COR-L47 (cell line): ENCODE results near the gene SUFU.
"Not testable (repeated sequence)": the region's sequence is repeated elsewhere in the genome, so short reads cannot be mapped to it uniquely, and the experiment has no call there.

Experiments
- DNase-seq: peaks from one replicate; lab custom pipeline; 2025; lab: John Stamatoyannopoulos, UW

The SUFU gene

DNA sequence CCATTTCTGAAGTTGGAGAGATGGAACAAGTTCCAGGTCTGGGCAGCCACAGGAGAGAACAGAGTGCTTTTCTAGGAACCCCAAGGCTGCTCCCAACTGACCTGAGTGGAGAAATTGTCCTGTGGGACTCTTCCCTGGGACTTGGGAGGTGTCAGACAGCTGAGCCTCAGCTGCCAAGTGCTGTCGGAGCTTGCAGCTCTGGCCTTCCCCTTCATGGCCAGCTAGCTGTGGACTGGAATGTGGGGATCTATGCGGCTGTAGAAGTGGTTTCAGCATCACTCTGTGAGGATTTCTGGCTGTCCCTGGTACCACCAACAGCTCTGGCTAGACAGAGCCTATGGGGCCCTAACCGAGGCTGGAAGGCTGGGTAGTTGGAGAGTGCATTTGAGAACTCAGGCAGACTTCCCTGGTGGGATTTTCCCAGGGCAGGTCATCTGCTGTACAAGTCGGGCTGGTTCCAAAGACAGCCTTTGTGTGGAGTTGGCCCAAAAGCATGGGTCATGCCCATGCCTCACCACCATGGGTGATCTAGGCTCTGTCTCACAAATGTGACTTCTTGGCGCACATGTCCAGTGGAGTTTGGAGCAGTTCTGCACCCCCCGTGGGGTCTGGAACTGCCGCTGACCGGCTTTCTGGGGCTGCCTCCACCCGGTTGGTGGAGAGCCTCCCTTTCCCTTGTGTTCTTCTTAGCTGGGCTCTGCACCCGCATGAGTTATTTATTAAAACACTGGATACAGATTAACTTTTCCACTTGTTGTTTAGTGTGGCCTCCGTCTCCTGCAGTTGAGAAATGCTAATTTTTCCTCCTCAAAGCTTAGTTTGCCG lies 10.9 kb downstream of the SUFU start:
- DNase-seq, result no peak

DNA sequence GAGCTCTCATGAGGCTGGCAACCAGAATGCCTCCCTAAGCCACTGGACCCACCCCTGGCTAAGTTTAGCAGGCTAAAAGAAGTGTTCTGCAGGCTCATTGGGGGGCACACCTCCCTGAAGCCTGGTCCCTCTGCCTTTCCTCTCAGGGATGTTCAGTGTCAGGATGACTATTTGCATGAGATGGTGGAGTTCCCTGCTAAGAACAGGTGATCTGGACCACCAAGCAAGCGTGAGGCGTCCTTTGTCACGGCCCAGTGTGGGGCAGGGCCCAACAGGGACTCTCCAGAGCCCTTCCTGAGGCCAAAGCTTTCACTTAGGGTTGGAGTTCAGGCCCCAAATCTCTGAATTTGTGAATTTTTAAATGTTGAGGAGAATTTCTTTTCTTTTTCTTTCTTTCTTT lies 12.0 kb downstream of the SUFU start:
- DNase-seq, result no peak

DNA sequence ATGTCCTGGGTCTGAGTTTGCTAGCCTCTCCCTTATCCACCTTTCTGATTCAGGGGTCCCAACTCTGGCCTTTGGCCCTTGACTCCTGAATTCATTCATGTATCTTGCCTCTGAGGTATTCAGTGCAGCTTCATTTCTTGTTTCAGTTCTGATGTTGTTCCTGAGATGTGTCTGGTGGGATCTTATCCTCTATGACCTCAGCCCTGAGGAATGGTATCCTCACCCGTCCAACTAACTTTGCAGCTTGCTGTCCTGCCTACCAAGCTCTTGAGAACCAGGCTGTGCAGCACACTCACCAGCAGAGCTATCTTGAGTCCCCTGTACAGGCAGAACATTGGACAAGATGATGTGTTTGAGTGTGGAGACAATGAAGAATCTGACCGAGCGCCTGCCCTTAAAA lies 13.8 kb downstream of the SUFU start:
- no peak for DNase-seq

DNA sequence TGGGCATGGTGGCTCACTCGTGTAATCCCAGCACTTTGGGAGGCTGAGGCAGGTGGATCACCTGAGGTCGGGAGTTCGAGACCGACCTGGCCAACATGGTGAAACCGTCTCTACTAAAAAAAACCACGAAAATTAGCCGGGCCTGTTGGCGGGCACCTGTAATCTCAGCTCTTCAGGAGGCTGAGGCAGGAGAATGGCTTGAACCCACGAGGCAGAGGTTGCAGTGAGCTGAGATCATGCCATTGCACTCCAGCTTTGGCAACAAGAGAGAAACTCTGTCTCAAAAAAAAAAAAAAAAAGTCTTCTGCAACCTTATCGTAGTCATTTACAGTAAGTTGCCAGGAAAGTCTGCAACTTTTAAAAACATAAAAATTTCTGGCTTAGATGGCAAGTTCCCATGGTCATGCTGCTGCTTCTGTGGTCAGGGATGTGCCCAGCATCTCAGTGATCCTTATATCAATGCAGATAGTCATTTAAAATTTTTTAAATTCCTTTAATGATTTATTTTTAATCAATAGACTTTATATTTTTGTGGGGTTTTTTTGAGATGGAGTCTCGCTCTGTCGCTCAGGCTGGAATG lies 15.6 kb downstream of the SUFU start:
- DNase-seq, result no peak

DNA sequence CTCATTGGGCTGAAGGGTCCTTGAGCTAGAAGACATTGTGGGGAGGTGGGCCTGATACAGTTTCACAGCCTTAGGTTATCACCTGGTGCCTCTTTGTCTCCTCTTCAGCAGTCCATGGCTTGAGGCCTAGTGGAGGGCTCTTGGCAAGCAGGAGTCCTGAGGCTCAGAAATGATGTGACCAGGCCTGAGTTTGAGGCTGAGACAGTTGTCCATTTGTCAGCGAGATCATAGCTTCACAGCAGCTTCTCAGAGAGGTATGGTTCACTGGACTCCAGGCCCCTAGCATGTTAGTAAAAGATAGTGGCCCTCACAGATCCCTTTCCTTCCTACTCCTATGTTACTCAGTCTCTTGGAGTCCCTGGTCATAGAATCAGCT lies 19.1 kb downstream of the SUFU start:
- no peak for DNase-seq

DNA sequence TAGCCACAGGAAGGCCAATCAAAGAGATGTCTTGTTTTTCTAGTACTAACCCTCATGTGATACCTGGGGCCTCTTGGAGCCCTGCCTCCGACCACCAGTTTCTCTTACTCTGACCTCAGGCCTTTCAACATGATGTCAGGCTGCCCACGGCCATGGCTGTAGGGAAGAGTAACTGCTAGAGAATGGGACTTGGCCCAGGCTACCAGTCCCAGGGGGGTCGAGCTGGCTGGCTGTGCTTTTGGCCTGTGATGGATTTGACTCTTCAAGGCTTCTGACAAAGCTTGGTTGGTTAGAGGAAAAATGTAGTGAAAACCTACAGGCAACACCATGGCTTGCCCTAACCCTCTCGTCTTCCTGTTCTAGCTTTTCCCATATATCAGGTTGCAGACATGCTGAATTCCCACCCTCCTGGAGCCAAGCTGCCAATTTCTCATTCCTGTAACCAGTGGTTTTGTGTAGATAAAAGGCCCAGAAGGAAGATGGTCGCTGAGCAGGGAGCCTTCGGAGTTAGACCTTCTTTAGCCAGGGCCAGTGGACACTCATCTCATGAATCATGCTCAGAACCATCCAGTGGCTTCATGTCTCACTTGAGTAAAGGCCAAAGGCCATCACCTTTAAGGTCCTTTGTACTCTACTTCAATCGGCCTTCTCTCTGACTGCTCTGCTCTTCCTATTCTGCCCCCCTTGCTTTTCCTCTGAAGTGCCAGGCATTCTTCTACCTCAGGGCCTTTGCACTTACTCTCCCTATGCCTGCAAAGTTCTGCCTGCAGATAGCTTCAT lies 19.7 kb downstream of the SUFU start:
- no peak for DNase-seq

DNA sequence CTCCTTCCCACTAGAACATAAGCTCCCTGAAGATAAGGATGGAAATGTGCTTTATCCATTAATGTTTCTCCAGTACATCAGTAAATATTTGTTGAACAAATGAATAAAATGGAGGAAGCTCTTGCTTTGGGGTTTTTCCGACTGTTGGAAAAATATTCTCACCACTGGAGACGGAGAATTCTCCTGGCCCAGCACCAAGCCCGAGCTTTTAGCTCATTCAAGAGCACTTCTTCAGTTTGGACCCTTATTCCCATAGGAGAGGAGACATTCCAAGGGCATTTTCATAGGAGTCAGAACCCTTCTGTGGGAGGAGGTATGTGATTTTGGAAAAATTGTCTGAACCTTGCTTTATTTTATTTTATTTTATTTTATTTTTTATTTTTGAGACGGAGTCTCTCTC lies 21.0 kb downstream of the SUFU start:
- DNase-seq, result no peak

DNA sequence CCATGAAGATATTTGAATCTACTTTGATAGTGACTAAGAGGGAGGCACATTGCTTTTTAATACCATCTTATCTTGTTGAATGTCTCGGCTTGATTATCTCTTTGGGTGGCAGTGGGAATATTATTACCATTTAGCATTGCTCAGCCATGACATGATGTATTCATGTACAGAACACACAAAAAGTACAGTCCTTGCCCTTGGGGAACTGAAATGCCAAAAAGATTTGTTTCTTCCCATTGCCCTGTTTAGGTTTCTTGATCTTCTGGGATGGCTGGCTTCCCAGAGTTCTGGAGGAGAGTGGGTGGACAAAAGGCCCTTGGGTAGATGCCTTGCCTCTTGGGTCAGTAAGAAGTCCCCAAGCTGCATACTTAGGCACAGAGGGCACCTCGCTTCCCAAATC lies 23.8 kb downstream of the SUFU start:
- DNase-seq, result no peak

DNA sequence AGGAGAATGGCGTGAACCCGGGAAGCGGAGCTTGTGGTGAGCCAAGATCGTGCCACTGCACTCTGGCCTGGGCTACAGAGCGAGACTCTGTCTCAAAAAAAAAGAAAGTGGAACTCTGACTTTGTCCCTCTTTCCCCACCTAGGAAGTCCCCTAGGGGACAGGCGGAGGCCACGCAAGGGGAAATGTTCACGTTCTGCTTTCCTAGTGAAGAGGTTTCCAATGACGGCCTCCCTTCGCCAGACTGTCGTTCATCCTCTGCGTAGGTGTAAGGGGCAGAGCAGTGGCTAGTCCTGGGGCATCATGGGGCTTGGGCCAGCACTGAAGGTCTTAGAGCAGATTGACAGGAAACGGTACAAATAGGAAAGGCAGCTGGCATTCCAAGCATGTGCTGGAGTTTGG lies 30.6 kb downstream of the SUFU start:
- no peak for DNase-seq

DNA sequence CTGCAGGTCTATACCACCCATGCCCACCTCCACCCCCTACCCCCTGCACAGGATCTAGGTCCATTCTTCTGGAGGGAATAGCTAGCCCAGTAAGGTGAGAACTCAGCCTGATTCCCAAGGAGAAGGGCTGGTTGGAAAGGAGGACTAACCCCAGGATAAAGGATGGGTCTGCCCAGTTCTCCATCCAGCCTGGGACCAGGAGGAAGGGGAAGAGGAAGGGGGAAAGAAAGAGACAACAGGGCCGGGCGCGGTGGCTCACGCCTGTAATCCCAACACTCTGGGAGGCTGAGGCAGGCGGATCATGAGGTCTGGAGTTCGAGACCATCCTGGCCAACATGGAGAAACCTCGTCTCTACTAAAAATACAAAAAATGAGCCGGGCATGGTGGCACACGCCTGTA lies 31.2 kb downstream of the SUFU start:
- DNase-seq, result not testable (repeated sequence)

DNA sequence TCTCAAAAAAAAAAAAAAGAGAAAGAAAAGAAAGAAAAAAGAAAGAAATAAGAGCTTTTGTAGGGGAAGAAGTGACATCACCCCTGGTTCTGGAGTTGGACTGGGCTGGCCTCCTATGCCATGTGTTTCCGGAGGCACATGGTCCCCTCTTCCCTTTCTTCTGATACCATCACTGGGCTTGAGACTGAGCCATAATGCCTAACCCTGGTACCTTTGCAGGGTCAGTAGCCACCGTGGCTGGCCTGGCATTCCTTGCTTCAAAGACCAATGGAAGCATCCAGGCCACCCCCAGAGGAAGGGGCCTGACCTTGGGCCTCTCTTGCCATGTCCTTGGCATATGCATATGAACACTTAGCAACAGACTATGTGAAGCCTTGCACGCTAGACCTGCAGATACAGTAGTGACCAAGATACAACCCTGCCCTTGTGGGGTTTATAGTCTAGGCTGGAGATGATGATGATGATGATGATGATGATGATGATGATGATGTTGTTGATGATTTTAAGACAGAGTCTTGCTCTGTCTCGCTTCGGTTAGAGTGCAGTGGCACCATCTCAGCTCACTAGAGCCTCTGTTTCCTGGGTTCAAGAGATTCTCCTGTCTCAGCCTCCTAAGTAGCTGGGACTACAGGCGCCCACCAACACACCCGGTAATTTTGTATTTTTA lies 31.8 kb downstream of the SUFU start:
- no peak for DNase-seq

DNA sequence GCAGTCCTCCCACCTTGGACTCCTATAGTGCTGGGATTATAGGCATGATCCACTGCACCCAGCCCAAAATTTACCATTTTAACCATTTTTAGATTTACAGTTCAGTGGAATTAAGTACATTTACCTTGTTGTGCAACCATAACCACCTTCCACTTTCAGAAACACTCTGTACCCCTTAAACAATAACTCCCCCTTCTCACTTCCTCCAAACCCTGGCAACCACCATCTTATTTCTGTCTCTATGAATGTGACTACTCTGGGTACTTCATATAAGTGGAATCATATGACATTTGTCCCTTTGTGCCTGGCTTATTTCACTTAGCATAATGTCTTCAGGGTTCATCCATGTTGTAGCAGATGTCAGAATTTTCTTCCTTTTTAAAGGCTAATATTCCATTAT lies 33.6 kb downstream of the SUFU start:
- DNase-seq, result no peak

DNA sequence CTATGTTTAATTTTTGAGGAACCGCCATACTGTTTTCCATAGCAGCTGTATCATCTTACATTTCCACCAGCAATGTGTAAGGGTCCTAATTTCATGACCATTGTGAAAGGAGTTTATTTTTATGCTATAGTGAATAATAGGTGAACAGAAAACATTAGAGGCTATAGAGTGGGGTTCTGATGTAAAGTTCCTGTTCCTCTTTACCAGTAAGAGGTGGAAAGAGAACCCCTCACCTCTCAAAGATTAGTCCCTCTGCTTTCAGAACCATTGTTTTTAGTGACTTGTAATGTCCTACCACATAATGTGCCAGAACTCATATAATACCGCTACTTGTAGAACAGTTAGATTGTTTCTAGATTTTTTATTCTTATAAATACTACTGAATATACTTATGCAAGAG lies 34.2 kb downstream of the SUFU start:
- no peak for DNase-seq

DNA sequence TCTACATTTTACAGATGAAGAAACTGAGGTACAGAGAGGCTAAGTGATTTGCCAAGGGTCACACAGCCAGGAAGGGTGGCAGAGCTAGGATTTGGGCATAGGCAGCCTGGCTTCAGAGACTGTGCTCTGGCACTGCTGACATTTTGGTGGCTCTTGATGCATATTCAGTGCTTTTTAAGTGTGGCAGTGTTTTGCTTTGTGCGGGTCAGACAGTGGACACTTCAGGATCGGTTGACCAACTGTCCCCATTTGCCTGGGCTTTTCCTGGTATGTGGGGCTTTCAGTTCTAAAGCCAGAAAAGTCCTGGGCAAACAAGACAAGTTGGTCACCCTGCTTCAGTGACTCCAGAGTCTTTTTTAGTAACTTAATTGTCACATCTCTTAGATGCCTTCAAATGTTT lies 35.0 kb downstream of the SUFU start:
- DNase-seq, result no peak

DNA sequence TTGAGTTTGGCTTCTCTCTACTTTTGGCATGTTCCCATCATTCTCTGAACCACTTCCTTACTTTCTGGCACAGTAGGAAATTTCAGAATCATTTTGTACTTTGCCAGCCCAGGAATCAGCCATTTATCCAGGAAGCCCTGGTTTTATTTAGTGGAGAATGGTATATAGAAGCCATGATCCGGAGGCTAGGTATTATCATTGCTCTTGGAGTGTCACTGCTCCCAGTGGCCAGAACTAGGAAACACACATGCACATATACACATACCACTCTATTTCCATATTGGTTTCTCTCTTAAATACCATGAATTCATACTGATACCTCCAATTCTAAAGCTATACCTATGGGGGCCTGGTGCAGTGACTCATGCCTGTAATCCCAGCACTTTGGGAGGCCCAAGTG lies 36.3 kb downstream of the SUFU start:
- DNase-seq, result no peak

DNA sequence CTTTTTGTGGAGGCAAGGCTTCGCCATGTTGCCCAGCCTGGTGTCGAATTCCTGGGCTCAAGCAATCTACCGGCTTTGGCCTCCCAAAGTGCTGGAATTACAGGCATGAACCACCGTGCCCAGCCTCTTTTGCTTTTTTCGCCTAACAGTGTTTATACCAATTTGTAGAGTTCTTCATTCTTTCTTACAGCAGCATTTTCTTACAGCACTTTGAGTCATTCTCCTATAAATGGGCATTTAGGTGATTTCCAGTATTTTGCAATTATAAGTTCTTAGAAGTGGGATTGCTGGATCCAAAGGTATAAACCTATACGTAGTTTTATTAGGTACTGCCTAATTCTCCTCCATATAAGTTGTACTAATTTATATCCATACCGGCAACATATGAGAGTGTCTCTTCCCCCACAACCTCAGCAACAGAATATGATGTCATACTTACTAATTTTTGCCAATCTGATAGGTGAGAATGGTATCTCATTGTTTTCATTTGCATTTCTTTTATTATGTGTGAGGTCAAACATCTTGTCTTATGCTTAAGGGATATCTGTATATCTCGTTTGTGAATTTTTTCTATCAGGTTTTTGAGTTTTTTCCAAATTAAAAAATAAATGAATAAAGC lies 39.1 kb downstream of the SUFU start:
- DNase-seq, result no peak

DNA sequence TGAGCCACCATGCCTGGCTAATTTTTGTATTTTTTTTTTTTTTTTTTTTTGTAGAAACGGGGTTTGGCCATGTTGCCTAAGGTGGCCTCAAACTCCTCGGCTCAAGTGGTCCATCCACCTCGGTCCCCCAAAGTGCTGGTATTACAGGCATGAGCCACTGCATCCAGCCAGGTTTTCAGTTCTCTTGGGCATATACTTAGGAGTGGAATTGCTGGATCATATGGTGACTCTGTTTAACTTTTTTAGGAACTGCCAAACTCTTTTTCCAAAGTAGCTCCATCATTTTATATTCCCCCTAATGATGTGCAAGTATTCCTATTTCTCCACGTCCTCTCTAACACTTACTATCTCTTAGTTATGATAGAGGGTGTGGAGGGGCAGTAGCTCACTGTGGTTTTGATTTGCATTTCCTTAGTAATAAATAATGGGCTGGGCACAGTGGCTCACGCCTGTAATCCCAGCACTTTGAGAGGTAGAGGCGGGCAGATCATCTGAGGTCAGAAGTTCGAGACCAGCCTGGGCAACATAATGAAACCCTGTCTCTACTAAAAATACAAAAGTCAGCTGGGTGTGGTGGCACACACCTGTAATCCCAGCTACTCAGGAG lies 41.6 kb downstream of the SUFU start:
- no peak for DNase-seq

DNA sequence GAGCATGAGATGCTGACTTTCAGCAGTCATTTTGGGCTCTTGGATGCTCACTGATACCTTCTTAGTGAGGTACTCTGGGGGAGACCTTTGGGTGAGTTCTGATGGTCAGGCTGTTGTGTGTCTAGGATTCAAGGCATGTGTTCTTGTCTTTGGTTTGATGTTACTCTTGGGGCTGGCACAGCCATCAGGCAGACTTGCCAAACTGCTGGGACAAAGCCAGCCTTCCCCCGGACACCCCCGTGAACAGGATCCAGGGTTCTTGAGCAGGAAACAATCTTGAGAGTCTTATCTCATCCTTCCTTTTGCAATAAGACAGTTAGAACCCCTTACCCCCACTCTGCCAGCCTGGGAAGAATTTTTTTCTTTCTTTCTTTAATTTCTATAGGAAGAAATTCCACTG lies 42.2 kb downstream of the SUFU start:
- no peak for DNase-seq

DNA sequence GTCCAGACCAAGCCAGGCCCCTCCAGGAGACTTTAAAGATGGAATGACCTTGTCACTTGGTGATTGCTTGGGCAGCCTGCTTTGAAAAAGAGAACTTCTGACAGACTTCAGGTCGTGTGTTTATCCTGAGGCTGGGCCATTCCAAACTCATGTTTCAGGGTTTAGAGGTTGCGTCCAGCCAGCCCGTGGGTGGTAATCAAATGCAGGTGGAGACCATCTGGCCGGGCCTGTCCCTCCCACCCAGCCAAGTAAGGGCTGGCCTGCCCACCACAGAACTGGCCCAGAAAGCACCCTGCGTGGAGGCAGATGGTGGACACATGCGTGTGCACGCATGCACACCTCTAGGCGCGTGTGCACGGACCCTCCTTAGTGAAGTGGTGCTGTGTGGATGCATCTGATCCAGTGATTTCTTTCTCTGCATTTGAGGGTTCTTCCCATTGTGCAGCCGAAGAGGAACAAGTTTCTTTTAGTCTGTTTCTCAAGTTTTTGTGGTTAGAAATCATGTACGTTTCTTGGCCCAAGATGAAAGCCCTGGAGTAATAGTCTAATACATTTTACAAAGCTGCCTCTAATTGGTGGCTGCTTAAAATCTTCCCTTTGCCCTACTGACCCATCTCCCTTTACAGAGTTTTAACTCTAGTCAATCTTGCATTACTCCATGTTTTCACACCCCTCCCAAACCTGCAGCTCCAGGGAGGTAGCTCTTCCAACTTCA lies 43.0 kb downstream of the SUFU start:
- no peak for DNase-seq

DNA sequence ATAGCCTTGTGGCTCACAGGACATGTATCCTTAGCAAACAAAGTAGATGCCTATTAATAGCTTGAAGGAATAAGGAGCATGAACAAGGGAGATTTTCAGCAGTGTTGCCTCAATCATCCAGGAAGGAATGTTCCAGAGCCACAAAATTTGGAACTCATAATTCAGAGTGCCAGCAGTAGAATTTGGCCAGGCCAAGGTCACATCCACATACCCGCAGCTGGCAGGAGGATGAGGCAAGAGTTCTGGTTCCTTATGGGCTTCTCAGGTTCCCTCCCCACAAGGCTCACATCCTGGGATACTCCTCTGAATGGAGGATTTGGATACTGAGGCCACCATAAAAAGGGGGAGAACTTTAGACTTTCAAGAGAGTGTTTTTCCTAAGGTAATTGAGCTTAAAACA lies 45.8 kb downstream of the SUFU start:
- DNase-seq, result no peak

DNA sequence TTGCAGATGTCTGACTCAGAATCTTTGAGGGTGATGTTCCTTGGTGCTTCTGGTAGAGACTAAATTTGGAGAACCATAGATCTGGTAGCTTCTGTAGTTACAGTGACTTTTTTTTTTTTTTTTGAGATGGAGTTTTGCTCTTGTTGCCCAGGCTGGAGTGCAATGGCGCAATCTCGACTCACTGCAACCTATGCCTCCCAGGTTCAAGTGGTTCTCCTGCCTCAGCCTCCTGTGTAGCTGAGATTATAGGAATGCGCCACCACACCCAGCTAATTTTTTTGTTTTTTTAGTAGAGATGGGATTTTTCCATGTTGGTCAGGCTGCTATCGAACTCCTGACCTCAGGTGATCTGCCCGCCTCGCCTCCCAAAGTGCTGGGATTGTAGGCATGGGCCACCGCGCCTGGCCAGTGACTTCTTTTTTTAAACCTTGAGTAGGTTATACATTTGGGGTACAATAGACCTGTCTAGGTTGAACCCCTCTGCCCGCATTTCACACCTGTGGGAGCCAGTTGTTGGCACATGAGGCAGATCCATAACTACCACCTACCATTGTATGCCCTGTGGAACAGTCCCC lies 47.0 kb downstream of the SUFU start:
- no peak for DNase-seq
